LNCAP (cell line): ENCODE data around the gene PPP1R3D.
A peak's percentile ranks its signal among the peaks of the same experiment; 100 is the strongest.

Source experiments
- CTCF ChIP-seq: fragments of 450-650 bp; IDR thresholded peaks from 2 replicates; pipeline ENCODE4 v1.5.1; 2017; ENCODE audit warnings: mild to moderate bottlenecking

Gene PPP1R3D

GRCh38 chr20:59938696-59939051, 1.4 kb downstream of the PPP1R3D start:
- no peak for TF ChIP-seq CTCF

GRCh38 chr20:59938221-59938620, 1.9 kb downstream of the PPP1R3D start:
- TF ChIP-seq CTCF = no peak

- TF ChIP-seq CTCF = no peak
Observed at GRCh38 chr20:59937150-59937549, 3.0 kb downstream of the PPP1R3D start.

GRCh38 chr20:59936409-59936808, 3.7 kb downstream of the PPP1R3D start:
- TF ChIP-seq CTCF = no peak

GRCh38 chr20:59935457-59936185, 4.5 kb downstream of the PPP1R3D start:
- TF ChIP-seq CTCF = no peak

GRCh38 chr20:59933849-59934585, 6.1 kb downstream of the PPP1R3D start:
- TF ChIP-seq CTCF = peak; percentile 68

- TF ChIP-seq CTCF = no peak
Observed at GRCh38 chr20:59933296-59933848, 6.7 kb downstream of the PPP1R3D start, which contains the start of gene SYCP2. Gene SYCP2, minus strand, starts transcription at chr20:59933637. Its CDS starts 11,224 bp downstream, at chr20:59922413.
